NCI-H2227 (cell line): ENCODE measurements around the gene IFI30.

Experiments used
- DNase-seq: peaks from one replicate; lab custom pipeline; 2025; ENCODE audit not compliant: unreplicated experiment; lab: John Stamatoyannopoulos, UW

Gene IFI30

DNA sequence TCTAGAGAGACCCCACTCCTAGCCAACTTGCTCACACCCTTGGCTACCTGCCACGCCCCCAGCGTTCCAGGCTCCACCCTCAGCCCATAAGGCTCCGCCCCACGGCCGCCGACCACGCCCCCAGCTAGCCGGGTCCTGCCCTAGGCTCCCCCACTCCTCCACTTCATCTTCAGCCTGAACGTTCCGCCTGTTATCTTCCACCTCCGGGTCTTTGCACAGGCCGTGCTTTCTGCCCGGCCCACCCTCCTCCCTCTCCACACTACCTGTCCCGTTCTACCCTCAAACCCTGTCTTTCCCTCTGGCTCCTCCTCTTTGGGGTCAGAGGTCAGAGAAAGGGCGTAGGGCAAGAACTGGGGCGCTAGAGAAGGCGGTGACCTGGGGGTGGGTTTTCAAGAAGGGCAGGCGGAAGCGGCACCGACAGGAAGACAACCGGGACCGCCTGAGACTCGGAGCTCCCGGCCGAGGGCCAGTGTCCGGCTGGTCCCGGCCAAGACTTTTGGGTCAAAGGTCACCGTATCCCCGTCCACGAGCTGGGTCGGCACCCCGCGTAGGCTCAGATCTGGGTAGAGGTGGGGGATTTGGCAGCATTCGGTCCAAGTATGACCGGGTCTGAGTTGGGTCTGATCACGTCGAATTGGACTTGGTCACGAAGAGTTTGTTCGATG, 50.4 kb downstream of the IFI30 start:
- DNase-seq = peak; percentile 41

DNA sequence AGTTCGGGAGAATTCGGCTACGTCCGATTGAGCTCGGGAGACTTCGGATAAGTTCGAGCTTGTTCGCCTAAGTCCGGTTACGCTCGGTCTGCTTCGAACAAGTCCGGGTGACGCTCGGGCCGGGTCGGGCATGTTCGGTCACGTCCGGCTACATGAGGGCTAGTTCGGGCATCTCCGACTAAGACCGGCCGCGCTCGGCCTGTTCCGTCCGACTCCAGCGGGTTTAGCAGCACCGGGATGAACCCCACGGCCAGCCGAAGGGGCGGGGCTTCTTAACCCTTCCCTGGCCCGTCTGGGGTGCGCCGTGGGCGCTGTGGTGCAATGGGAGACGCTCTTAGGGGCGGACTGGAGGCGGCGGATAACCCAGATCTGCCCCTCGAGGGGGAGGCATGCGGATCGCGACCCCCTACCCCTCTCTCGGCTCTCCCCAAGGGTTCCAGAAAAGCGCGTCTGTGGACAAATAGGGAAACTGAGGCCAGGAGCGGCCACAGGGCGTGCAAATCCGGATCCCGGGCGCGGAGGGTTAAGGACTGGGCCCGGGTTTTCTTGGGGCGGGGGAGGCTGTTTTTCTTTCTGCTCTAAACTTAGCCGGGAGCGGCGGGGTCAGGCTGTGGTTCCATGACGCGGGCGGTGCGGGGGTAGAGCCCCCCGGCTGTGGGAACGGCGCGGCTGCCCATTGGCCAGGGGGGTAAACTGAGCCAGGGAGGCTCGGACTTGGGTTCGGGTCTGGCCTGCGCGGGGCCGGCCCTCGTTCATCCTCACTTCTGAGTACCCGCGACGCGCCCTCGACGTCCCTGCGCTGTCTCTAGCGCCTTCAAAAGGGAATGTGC, 51.1 kb downstream of the IFI30 start:
- DNase-seq = peak; percentile 98

DNA sequence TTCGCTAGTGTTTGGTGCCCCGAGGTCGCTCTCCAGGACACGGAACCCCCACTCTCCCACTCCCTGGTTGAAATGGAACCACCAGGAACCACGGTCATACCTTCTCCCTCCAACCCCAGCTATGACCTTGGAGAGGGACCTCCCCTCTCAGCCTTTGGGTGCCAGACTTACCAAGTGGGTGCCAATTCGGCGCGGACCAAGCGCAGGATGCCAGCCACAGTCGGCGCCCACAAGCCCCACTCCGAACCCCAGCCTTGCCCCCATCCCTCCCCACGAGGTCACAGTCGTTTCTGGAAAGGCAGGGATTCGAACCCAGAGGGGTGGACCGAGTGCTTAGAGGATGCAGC, 51.7 kb downstream of the IFI30 start:
- DNase-seq = no peak

DNA sequence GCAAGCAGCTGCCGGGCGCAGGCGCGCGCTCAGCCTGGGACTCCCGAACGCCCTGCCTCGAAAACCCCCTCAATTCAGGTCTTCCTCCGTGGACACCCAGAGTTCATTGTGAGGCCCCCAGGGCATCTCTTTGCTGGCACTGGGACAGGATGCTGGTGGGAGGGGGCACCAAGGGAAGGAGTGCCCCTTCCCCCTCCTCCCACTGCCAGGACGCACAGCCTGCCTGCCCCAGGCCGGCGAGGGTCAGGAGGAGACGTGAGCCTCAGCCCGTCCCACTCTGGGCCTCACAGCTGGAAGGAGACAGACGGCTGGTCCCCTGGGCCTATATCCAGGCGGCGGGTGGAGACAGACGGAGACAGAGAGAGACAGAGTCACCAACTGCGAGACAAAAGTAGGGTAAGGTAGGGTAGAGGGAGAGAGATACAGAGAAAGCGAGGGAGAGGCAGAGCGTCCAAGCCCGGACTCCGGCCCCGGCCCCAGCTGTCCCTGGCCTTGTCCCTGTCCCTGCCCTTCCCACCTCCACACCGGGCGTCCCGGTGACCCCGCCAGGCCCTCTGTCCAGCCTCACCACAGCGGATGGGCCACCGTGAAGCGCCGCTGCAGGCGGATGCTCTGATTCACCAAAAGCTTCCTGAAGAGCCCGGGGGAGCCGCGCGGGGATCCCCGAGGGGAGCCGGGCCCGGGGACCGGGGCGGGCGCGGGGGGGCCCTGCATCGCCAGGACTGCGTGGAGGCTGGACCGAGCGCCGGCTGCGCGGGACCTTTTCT, 52.3 kb downstream of the IFI30 start, which contains the start of gene PDE4C:
PDE4C (minus strand) TSS at position 737 of the 767 bp plus-strand sequence; CDS start at position 714, 23 bp downstream.
- no peak for DNase-seq

DNA sequence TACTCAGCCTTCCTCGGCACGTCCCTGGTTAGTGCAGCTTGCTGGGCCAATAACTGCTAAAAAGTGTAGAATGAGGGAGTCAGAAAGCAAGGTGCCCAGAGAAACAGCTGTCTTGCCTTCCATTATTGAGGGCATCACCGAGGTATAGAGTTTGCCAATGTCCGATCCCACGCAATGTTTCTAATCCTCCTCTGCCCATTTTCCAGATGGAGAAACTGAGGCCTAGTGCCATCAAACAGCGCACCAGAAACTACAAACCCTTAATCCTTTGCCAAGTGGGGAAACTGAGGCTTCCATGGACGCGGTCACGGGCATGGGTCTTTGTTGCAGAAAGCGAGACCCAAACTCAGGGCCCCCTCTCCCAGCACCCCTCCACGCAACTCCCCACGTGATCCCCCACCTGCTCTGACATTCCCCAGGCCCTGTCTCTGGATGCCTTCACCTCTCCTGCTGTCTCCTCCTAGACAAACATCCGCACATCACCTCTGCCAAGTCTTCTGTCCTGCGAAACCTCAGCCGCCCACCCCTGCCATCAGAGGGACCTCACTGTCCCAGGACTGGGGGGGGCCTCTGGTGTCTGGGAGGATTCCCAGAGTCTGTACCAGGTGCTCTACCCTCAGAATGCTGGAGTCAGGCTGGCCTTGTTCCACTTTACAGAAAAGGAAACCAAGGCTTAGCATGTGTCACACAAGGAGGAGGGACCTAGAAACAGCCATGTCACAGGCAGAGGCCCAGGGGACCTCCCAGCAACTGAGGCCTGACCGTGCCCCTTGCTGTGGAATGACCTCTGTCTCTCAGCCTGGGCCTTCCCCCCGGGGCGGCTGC, 53.6 kb downstream of the IFI30 start:
- no peak for DNase-seq
